SK-N-SH (cell line): ENCODE results near the gene ZDHHC14. TPM values are rescaled to one million over a fixed set of nuclear protein-coding genes. Genes with fewer than 3 reads are reported as not detected.

Experiments
- CTCF ChIA-PET: fragments of 300-600, 350-600 bp; formaldehyde crosslinking; extraction: SDS; loops from one replicate; lab custom pipeline; 2021; lab: Yijun Ruan, JAX
- POLR2A ChIA-PET: fragments of 350-600 bp; sonication (Branson Sonifier 250); formaldehyde crosslinking; extraction: SDS; loops from one replicate; lab custom pipeline; 2020; ENCODE audit warnings: antibody characterized with exemption, inconsistent platforms; lab: Yijun Ruan, JAX
- DNase-seq: peaks from one replicate; pipeline ENCODE4 v3.0.0; 2012
- H2AFZ ChIP-seq: fragments of 200-600 bp; sonication (generic); 2 replicates; pipeline ENCODE4 v1.8.1; 2016; ENCODE audit warnings: antibody characterized with exemption, mild to moderate bottlenecking, low read depth
- H3F3A ChIP-seq: fragments of 200-600 bp; sonication (generic); replicated peaks from 2 replicates; pipeline ENCODE3; 2016; ENCODE audit warnings: antibody characterized with exemption, mild to moderate bottlenecking; ENCODE audit not compliant: insufficient read depth
- H3K27ac ChIP-seq, 2 experiments: fragments of 200-500 bp in 1 of 2; fragments of 200-600 bp in 1 of 2; sonication (Bioruptor generic) in 1 of 2; sonication (generic), shearing (Covaris generic) in 1 of 2; 2 replicates each; pipeline versions ENCODE4 v1.5.1 to v1.6.1; 2014 to 2016; ENCODE audit warnings: low read depth in 2 of 2, inconsistent platforms in 1 of 2, low read length in 1 of 2, mild to moderate bottlenecking in 1 of 2, mixed read lengths in 1 of 2
- H3K27me3 ChIP-seq: fragments of 200-600 bp; sonication (generic), shearing (Covaris generic); 2 replicates; pipeline ENCODE4 v1.6.1; 2016; ENCODE audit warnings: mixed run types; ENCODE audit not compliant: insufficient read depth
- H3K36me3 ChIP-seq, 2 experiments: fragments of 200-500 bp in 1 of 2; fragments of 200-600 bp in 1 of 2; sonication (Bioruptor generic) in 1 of 2; sonication (generic) in 1 of 2; replicated peaks in 1 of 2; 2 replicates each; pipeline versions ENCODE3 to v1.5.1; 2014 to 2016; ENCODE audit warnings: low read length in 1 of 2, mild to moderate bottlenecking in 1 of 2; ENCODE audit not compliant: insufficient read depth in 2 of 2, control insufficient read depth in 1 of 2
- H3K4me1 ChIP-seq, 2 experiments: fragments of 200-500 bp in 1 of 2; fragments of 200-600 bp in 1 of 2; sonication (Bioruptor generic) in 1 of 2; sonication (generic), shearing (Covaris generic) in 1 of 2; 2 replicates each; pipeline versions ENCODE4 v1.5.1 to v1.6.1; 2014 to 2016; ENCODE audit warnings: low read depth in 1 of 2, low read length in 1 of 2, mixed run types in 1 of 2; ENCODE audit not compliant: insufficient read depth in 2 of 2, control insufficient read depth in 1 of 2
- H3K4me2 ChIP-seq: fragments of 200-600 bp; sonication (generic), shearing (Covaris generic); 2 replicates; pipeline ENCODE4 v1.6.1; 2017; ENCODE audit warnings: mixed run types
- H3K4me3 ChIP-seq, 2 experiments: fragments of 200-500 bp in 1 of 2; fragments of 200-600 bp in 1 of 2; sonication (Bioruptor generic) in 1 of 2; sonication (generic), shearing (Covaris generic) in 1 of 2; 2 replicates each; pipeline versions ENCODE4 v1.5.1 to v1.8.1; 2014 to 2016; ENCODE audit warnings: low read depth in 2 of 2, inconsistent platforms in 1 of 2, low read length in 1 of 2, mild to moderate bottlenecking in 1 of 2, mixed read lengths in 1 of 2, moderate library complexity in 1 of 2
- H3K79me2 ChIP-seq: fragments of 200-600 bp; sonication (generic); 2 replicates; pipeline ENCODE4 v1.8.1; 2017; ENCODE audit warnings: mild to moderate bottlenecking; ENCODE audit not compliant: insufficient read depth
- H3K9ac ChIP-seq: fragments of 200-600 bp; sonication (generic); 2 replicates; pipeline ENCODE4 v1.6.1; 2017; ENCODE audit warnings: mixed run types
- H3K9me2 ChIP-seq: fragments of 200-600 bp; sonication (generic); 2 replicates; pipeline ENCODE4 v1.6.1; 2017; ENCODE audit warnings: mixed run types
- H3K9me3 ChIP-seq: fragments of 200-600 bp; sonication (generic); 2 replicates; pipeline ENCODE4 v1.6.1; 2017; ENCODE audit warnings: mixed run types, mild to moderate bottlenecking, moderate library complexity
- H4K20me1 ChIP-seq: fragments of 200-600 bp; sonication (generic); 2 replicates; pipeline ENCODE4 v1.6.1; 2017; ENCODE audit warnings: mild to moderate bottlenecking, mixed run types; ENCODE audit not compliant: insufficient read depth
- EP300 ChIP-seq, 2 experiments: IDR thresholded peaks; 2 replicates each; pipeline versions ENCODE4 v1.4.0 to v1.6.1; 2012; ENCODE audit warnings: borderline replicate concordance in 1 of 2, low read depth in 1 of 2, low read length in 1 of 2
- EZH2phosphoT487 ChIP-seq: fragments of 200-600 bp; sonication (generic); IDR thresholded peaks from 2 replicates; pipeline ENCODE4 v1.6.1; 2017; ENCODE audit warnings: low read depth, mixed run types, mild to moderate bottlenecking, antibody characterized with exemption, moderate library complexity, borderline replicate concordance
- FOSL2 ChIP-seq: IDR thresholded peaks from 2 replicates; pipeline ENCODE4 v1.4.0; 2012; ENCODE audit warnings: low read depth, mild to moderate bottlenecking, moderate library complexity, borderline replicate concordance
- FOXJ3 ChIP-seq: sonication (generic); formaldehyde crosslinking; IDR thresholded peaks from 2 replicates; pipeline ENCODE4 v1.5.1; 2020; ENCODE audit warnings: mild to moderate bottlenecking, missing genetic modification reagents
- FOXM1 ChIP-seq: IDR thresholded peaks from 2 replicates; pipeline ENCODE4 v1.4.0; 2012; ENCODE audit warnings: low read depth, mild to moderate bottlenecking
- GABPA ChIP-seq: IDR thresholded peaks from 2 replicates; pipeline ENCODE4 v1.4.0; 2012; ENCODE audit warnings: low read depth, mild to moderate bottlenecking
- JUND ChIP-seq: IDR thresholded peaks from 2 replicates; pipeline ENCODE4 v1.4.0; 2012
- MXI1 ChIP-seq: IDR thresholded peaks from 2 replicates; pipeline ENCODE4 v1.6.1; 2012; ENCODE audit warnings: mild to moderate bottlenecking, low read depth, low read length, improper control_type of control experiment
- NFIC ChIP-seq: IDR thresholded peaks from 2 replicates; pipeline ENCODE4 v1.4.0; 2012; ENCODE audit warnings: borderline replicate concordance
- NRF1 ChIP-seq: IDR thresholded peaks from 2 replicates; pipeline ENCODE4 v1.6.1; 2012; ENCODE audit warnings: low read depth, mild to moderate bottlenecking, low read length
- PBX3 ChIP-seq: IDR thresholded peaks from 2 replicates; pipeline ENCODE4; 2012
- POLR2AphosphoS5 ChIP-seq: IDR thresholded peaks from 2 replicates; pipeline ENCODE4 v1.6.1; 2012; ENCODE audit warnings: low read depth, low read length
- REST ChIP-seq: IDR thresholded peaks from 2 replicates; pipeline ENCODE4 v1.6.1; 2012; ENCODE audit warnings: mild to moderate bottlenecking, low read depth, low read length, moderate library complexity
- SIN3A ChIP-seq: IDR thresholded peaks from 2 replicates; pipeline ENCODE4 v1.6.1; 2012; ENCODE audit warnings: low read depth, mild to moderate bottlenecking, low read length, moderate library complexity, borderline replicate concordance
- SMC3 ChIP-seq: IDR thresholded peaks from 2 replicates; pipeline ENCODE4 v1.6.1; 2012; ENCODE audit warnings: low read depth, low read length, improper control_type of control experiment
- TAF1 ChIP-seq: IDR thresholded peaks from 2 replicates; pipeline ENCODE4 v1.6.1; 2012; ENCODE audit warnings: low read depth, mild to moderate bottlenecking, low read length, moderate library complexity, borderline replicate concordance
- TCF12 ChIP-seq: IDR thresholded peaks from 2 replicates; pipeline ENCODE4 v1.4.0; 2012
- USF1 ChIP-seq: IDR thresholded peaks from 2 replicates; pipeline ENCODE4 v1.4.0; 2012; ENCODE audit warnings: low read depth, borderline replicate concordance
- YY1 ChIP-seq: IDR thresholded peaks from 2 replicates; pipeline ENCODE4 v1.4.0; 2012; ENCODE audit warnings: low read depth, mild to moderate bottlenecking
- ZBTB33 ChIP-seq: IDR thresholded peaks from 2 replicates; pipeline ENCODE4 v1.4.0; 2012; ENCODE audit warnings: low read depth, borderline replicate concordance
- WGBS: methylation state at CpG from one replicate; pipeline ENCODE4 v1.1.6; 2017; ENCODE audit warnings: low lambda C conversion rate; 5-methylcytosine and 5-hydroxymethylcytosine counted together
- polyA plus RNA-seq, 3 experiments: library from polyadenylated mRNA; depleted of rRNA; stranded (reverse); fragments of >200 nt; gene quantifications; 2 replicates each; pipeline ENCODE4 v1.2.3, GENCODE V29; 2012

The ZDHHC14 gene
- polyA plus RNA-seq, 1 of the 3 experiments (the other 2 are of a cell fraction), result 5.4 TPM

GRCh38 chr6:157430834-157431233 lies 49.8 kb downstream of the ZDHHC14 start:
- Histone ChIP-seq H3K4me1 (peaks cover 0 to 29% of the 10 kb centered on the region in 2 experiments; a peak in 2 of 4 replicates), H3K9me2 (no peaks in the 10 kb centered on the region), H4K20me1 (no peaks in the 10 kb centered on the region), H3K79me2 (no peaks in the 10 kb centered on the region), H2AFZ (no peak overlapping the region), H3K4me3 (no peak overlapping the region), H3K36me3 (no peaks in the 10 kb centered on the region), H3F3A (no peaks in the 10 kb centered on the region), H3K9ac (no peak overlapping the region), H3K27me3 (no peaks in the 10 kb centered on the region), H3K9me3 (no peaks in the 10 kb centered on the region), H3K27ac (no peak overlapping the region), H3K4me2 (no peak overlapping the region)
- POLR2A ChIA-PET, result no interaction called here
- WGBS, result 61% methylated on average over 2 of the region's 3 CpGs
- DNase-seq, result no peak
- CTCF ChIA-PET, result no interaction called here
- no peak for TF ChIP-seq FOSL2
- TF ChIP-seq ZBTB33, result no peak
- TF ChIP-seq TCF12, result no peak
- TF ChIP-seq FOXJ3 (CRISPR knock-in tag), result no peak
- no peak for TF ChIP-seq GABPA
- TF ChIP-seq YY1, result no peak
- no peak for TF ChIP-seq EZH2phosphoT487
- no peak for TF ChIP-seq FOXM1
- TF ChIP-seq USF1, result no peak
- TF ChIP-seq EP300 (IDR thresholded peaks at IDR 0.05; ENCODE audit: borderline replicate concordance in 1 of 2, low read depth in 1 of 2, low read length in 1 of 2), result no peak
- TF ChIP-seq PBX3, result no peak
- TF ChIP-seq JUND, result no peak
- TF ChIP-seq SIN3A, result no peak
- no peak for TF ChIP-seq NFIC
- TF ChIP-seq NRF1, result no peak
- no peak for TF ChIP-seq REST
- no peak for TF ChIP-seq POLR2AphosphoS5
- TF ChIP-seq SMC3, result no peak
- TF ChIP-seq TAF1, result no peak
- TF ChIP-seq MXI1, result no peak
